Effector memory CD8-positive, alpha-beta T cell (primary cell): Measurements from ENCODE around the gene YIF1A.
A peak's percentile ranks its signal among the peaks of the same experiment; 100 is the strongest.
"Not testable (repeated sequence)": the region's sequence is repeated elsewhere in the genome, so short reads cannot be mapped to it uniquely, and the experiment has no call there.

Source experiments
- ATAC-seq: fragments of 150-1000 bp; cut with Tn5 transposase; replicated peaks from 2 replicates; pipeline ENCODE4 v1.10.0; 2021; ENCODE audit warnings: mild to moderate bottlenecking, moderate library complexity
- DNase-seq, 3 experiments: peaks; one replicate each; pipeline ENCODE4 v3.0.0; 2021
- H3K27ac Mint-ChIP-seq, 2 donors: one replicate each; pipeline ENCODE4 v1.8.0; 2022; ENCODE audit warnings: mild to moderate bottlenecking in 2 of 2, mixed read lengths in 2 of 2, moderate library complexity in 2 of 2
- H3K27me3 Mint-ChIP-seq, 2 donors: one replicate each; pipeline ENCODE4 v1.8.0; 2022; ENCODE audit warnings: mixed read lengths in 2 of 2
- H3K36me3 Mint-ChIP-seq: one replicate; pipeline ENCODE4 v1.8.0; 2022; ENCODE audit warnings: mild to moderate bottlenecking, moderate library complexity, mixed read lengths; ENCODE audit not compliant: insufficient read depth
- H3K4me1 Mint-ChIP-seq, 2 donors: one replicate each; pipeline ENCODE4 v1.8.0; 2022; ENCODE audit warnings: low read depth in 2 of 2, mixed read lengths in 2 of 2
- H3K4me3 Mint-ChIP-seq, 2 donors: one replicate each; pipeline ENCODE4 v1.8.0; 2022; ENCODE audit warnings: mild to moderate bottlenecking in 2 of 2, mixed read lengths in 2 of 2, moderate library complexity in 2 of 2
- H3K9me3 Mint-ChIP-seq, 2 donors: one replicate each; pipeline ENCODE4 v1.8.0; 2022; ENCODE audit warnings: mixed read lengths in 2 of 2

The YIF1A gene

DNA sequence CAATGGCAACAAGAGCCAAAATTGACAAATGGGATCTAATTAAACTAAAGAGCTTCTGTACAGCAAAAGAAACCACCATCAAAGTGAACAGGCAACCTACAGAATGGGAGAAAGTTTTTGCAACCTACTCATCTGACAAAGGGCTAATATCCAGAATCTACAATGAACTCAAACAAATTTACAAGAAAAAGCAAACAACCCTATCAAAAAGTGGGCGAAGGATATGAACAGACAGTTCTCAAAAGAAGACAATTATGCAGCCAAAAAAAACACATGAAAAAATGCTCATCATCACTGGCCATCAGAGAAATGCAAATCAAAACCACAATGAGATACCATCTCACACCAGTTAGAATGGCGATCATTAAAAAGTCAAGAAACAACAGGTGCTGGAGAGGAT lies 31.3 kb upstream of the YIF1A start:
- ATAC-seq, H3K36me3 Mint-ChIP-seq, DNase-seq, H3K9me3 Mint-ChIP-seq, H3K27me3 Mint-ChIP-seq, H3K4me3 Mint-ChIP-seq: not testable (repeated sequence)
- Mint-ChIP-seq H3K27ac (peak overlapping the region in 1 of 2 donors; percentile 66), H3K4me1 (peaks cover 27 to 32% of the 10 kb centered on the region in 2 donors)

DNA sequence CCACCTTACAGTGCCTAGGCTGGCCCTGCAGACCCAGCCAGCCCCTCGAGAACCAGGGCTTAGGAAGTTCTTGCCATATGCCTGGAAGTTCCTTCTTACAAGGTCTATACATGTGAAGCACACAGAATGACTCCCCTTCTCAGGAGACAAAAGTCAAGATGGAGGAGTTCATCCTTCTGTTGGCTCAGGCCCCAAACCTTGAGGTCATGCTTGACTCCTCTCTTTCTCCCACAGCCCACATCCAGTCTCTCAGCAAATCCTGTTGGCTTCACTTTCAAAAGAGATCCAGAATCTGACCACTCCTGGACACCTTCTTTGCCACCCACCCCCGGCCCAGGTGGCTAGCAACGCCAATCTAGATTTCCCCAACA lies 29.6 kb upstream of the YIF1A start:
- Mint-ChIP-seq H3K9me3 (no peaks in the 10 kb centered on the region), H3K27ac (peak overlapping the region; percentile 92 to 93), H3K36me3 (peaks cover 10% of the 10 kb centered on the region), H3K4me3 (peak overlapping the region; percentile 60 to 63), H3K27me3 (no peaks in the 10 kb centered on the region), H3K4me1 (peaks cover 32 to 36% of the 10 kb centered on the region in 2 donors)
- DNase-seq (no peak), ATAC-seq (no peak)

DNA sequence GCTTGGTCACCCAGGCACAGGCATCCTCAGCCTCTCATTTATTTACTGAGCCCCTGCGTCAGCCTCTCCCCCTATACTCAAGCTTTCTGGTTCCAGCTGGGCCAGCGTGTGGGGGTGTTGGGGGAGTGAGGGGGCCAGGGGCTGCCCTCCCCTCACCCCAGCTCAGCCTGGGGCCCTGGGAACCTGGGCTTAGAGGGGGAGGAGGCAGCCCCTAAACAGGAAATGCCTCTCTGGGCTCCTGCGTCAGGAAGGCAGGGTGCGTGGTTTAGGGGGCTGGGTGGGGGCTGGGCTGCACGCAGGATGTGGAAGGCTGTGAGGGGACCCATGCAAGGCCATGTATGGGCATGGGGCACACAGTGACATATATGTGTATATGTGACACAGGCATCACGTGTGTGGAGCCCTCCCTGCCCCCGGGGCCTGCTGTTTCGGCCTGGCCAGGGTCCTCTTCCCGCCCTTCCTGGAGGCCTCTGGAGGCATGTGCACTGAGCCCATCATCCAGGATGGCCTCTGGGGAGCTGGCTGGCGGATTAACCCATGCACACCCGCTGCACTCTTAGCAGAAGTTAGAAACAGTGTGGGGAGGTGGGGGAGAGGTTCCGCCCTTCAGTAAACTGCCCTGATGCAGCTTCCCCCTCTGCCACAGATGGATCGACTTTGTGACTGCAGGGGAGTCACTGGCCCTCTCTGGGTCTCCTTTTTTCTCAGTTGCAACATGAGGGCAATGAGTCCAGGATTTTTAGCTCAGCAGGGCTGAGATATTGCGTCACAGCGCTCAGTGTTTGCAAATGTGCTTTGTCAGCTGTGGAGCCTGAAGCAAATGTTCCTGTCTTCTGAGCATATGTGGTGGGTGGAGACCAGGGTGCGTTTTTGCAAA lies 29.0 kb upstream of the YIF1A start:
- Mint-ChIP-seq H3K4me3 (peak overlapping the region; percentile 60 to 63), H3K4me1 (peaks cover 34 to 36% of the 10 kb centered on the region in 2 donors), H3K36me3 (peaks cover 10% of the 10 kb centered on the region), H3K27ac (peak overlapping the region; percentile 92 to 93), H3K9me3 (no peaks in the 10 kb centered on the region), H3K27me3 (no peaks in the 10 kb centered on the region)
- ATAC-seq: peak; percentile 91
- DNase-seq: peak; percentile 55 to 63 (median 57)

DNA sequence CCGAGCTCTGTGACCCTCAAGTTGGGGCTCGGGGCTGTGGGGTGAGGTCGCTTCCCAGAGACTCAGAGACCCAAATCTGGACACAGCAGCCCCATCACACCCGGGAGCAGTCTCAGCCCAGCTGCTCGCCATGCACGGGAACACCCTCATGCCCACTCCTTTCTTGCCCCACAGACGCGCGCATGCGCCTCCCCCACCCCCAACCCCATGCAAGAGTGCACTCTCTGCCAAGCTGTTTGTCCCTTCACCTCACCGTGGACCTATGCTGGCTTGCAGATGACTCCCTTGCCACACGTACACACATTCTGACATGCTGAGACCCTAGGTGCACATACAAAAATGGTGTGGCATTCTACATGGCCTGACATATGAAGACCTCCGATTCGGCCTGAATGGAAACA lies 28.4 kb upstream of the YIF1A start:
- DNase-seq: peak in 1 of 3 experiments; percentile 23
- Mint-ChIP-seq H3K4me1 (peaks cover 34 to 36% of the 10 kb centered on the region in 2 donors), H3K9me3 (no peaks in the 10 kb centered on the region), H3K27me3 (no peaks in the 10 kb centered on the region), H3K4me3 (peak overlapping the region; percentile 60 to 63), H3K36me3 (peaks cover 16% of the 10 kb centered on the region), H3K27ac (peak overlapping the region; percentile 92 to 93)
- ATAC-seq: no peak

DNA sequence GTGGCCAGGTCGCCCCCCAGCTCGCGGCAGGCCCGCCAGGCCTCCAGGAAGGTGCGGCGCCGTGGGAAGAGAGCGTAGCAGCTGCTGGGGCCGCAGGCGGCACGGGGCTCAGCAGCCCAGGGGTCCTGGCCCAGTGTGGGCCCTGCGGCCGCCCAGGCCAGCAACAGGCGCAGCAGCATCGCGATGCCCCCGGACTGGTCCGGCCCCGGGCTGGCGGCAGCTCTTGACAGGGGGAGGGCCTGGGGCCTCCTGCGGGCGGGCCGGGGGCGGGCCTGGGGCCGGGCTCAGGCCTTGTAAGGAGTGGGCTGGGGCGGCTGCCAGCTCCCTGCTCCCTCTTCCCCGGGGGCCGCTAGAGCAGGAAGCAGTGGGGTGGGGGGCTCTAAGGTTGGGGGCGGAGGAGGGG lies 27.9 kb upstream of the YIF1A start, which contains the start of gene CD248:
CD248 (minus strand) TSS at position 196 of the 403 bp plus-strand sequence; CDS start at position 179, 17 bp downstream.
- Mint-ChIP-seq H3K4me1 (peaks cover 34 to 38% of the 10 kb centered on the region in 2 donors), H3K9me3 (no peaks in the 10 kb centered on the region), H3K27ac (peak within 1 kb of the TSS; percentile 92 to 93), H3K36me3 (peaks cover 20% of the 10 kb centered on the region), H3K27me3 (no peaks in the 10 kb centered on the region), H3K4me3 (peak within 1 kb of the TSS; percentile 63 to 87)
- DNase-seq (no peak), ATAC-seq (no peak)

DNA sequence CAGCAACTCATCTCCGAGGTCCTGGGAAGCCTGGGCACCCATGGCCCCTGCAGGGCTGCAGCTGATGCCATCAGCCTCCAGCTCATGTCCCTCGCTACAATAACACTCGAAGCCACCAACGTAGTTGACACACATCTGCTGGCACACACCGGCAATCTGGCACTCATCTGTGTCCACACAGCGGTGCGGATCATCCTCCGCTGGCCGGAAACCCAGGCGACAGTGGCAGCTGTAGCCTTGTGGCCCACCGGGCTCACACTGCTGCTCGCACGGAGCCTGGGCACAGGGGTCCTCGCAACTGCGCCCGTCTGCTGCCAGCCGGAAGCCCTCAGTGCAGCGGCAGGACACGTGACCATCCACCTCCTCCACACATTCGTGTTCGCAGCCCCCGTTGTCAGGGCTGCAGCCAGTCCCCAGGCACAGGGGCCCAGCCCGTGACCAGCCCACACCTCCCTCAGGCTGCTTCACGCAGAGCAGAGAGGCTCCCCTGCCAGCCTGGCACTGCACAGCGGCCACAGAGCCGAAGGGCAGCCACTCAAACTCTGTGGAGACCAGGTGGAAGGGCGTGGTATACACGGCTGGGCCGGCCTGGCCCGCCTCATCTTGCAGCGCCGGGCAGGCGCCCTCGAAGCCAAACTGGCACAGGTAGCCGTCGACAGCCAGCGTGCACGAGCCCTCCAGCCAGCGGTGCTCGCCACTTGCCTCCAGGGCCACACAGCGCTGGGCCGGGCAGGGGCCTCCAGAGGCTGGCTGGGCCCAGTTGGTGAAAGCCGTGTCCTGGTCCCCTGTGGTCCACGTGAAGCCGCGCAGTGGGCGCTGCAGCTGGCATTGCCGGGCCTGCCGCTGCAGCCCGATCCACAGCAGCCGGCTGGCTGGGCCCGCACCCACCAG lies 27.2 kb upstream of the YIF1A start:
- DNase-seq: no peak
- peaks cover 22% of the 10 kb centered on the region for H3K36me3 Mint-ChIP-seq
- H3K9me3 Mint-ChIP-seq: no peaks in the 10 kb centered on the region
- H3K27me3 Mint-ChIP-seq: no peaks in the 10 kb centered on the region
- no peak for ATAC-seq
- peak overlapping the region in 1 of 2 donors; percentile 80 for H3K27ac Mint-ChIP-seq
- peak overlapping the region; percentile 62 to 87 for H3K4me3 Mint-ChIP-seq
- H3K4me1 Mint-ChIP-seq: peaks cover 34 to 39% of the 10 kb centered on the region in 2 donors

DNA sequence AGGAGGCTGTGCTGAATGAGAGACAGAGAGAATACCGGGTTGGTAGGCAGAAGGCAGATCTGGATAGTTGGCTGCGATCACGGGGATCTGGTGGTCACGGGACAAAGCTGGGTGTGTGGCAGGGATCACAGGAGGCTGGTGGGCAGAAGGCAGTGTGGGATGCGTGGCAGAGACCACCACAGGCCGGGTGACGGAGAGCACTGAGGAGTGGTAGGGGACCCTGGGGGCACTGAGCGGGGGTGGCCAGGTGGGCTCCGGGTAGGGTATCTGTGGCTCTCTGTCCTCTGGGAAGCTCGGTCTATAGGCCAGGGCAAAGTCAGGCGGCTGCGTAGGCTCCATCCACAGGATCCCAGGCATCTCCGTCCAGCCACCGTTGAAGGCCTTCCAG lies 26.5 kb upstream of the YIF1A start:
- Mint-ChIP-seq H3K27ac (peak overlapping the region; percentile 80 to 97), H3K36me3 (peaks cover 22% of the 10 kb centered on the region), H3K4me3 (peak overlapping the region; percentile 62 to 87), H3K27me3 (no peaks in the 10 kb centered on the region), H3K4me1 (peaks cover 34 to 39% of the 10 kb centered on the region in 2 donors), H3K9me3 (no peaks in the 10 kb centered on the region)
- no peak for DNase-seq
- no peak for ATAC-seq

DNA sequence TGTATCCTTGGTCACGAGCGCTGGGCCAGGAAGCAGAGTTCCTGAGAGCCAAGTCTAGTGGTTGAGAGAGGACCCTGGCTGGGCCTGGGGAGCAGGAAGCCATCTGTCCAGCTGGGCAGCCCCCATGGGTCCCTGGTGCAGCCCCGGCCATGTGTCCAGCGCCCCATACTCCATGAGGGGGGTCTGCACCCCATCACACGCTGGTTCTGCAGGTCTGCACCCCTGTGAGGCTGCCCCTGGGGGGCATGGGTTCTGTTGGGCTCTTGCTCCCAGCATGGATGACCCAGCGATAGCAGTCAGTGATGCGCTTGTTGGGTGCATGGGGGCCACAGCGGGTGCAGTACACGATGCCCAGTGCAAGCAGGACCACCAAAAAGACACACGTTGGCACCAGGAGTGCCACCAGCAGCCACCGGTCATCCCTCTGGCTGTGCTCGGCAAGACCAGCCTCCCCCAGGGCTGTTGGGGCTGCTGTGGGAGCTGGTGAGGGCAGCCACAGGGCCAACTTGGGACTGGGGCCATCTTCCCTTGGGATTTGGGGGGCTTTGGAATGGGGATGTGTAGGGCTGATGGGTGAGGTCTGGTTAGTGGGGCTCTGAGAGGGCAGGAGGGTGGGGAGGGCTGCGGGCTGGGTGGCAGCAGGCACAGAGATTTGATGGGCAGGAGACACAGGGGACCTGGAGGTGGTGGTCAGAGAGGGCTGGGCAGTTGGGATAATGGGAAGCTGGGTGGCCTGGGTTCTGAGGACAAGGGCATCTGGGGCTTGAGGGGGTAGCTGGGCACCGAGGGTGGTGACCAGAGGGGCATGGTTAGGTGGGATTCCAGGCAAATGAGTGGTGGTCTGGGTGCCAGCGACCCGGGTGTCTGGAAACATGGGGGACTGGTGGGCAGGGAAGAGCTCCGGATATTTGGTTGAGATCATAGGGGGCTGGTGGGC lies 25.9 kb upstream of the YIF1A start:
- Mint-ChIP-seq H3K9me3 (no peaks in the 10 kb centered on the region), H3K4me1 (peaks cover 34 to 36% of the 10 kb centered on the region in 2 donors), H3K27me3 (no peaks in the 10 kb centered on the region), H3K36me3 (peaks cover 18% of the 10 kb centered on the region), H3K27ac (peak overlapping the region; percentile 80 to 97), H3K4me3 (peak overlapping the region; percentile 74 to 87)
- ATAC-seq: no peak
- DNase-seq: no peak

DNA sequence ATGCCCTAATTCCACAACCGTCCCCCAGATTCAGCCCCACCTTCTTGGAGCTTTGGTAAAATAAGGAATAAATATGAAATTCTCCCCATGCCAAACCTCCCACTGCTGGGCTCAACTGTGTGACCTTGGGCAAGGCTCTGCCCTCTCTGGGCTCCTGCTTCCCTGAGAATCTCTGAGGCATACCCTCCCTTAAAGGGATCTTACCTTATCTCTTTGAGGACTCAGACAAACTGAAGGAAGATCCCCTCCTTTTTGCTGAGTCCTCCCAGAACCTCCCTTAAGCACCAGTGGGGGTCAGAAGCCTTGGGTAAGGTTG lies 25.2 kb upstream of the YIF1A start:
- DNase-seq (no peak), ATAC-seq (no peak)
- Mint-ChIP-seq H3K4me1 (peaks cover 29 to 31% of the 10 kb centered on the region in 2 donors), H3K4me3 (peak overlapping the region; percentile 74 to 87), H3K27ac (peak overlapping the region; percentile 68 to 97), H3K9me3 (no peaks in the 10 kb centered on the region), H3K27me3 (no peaks in the 10 kb centered on the region), H3K36me3 (peaks cover 18% of the 10 kb centered on the region)

DNA sequence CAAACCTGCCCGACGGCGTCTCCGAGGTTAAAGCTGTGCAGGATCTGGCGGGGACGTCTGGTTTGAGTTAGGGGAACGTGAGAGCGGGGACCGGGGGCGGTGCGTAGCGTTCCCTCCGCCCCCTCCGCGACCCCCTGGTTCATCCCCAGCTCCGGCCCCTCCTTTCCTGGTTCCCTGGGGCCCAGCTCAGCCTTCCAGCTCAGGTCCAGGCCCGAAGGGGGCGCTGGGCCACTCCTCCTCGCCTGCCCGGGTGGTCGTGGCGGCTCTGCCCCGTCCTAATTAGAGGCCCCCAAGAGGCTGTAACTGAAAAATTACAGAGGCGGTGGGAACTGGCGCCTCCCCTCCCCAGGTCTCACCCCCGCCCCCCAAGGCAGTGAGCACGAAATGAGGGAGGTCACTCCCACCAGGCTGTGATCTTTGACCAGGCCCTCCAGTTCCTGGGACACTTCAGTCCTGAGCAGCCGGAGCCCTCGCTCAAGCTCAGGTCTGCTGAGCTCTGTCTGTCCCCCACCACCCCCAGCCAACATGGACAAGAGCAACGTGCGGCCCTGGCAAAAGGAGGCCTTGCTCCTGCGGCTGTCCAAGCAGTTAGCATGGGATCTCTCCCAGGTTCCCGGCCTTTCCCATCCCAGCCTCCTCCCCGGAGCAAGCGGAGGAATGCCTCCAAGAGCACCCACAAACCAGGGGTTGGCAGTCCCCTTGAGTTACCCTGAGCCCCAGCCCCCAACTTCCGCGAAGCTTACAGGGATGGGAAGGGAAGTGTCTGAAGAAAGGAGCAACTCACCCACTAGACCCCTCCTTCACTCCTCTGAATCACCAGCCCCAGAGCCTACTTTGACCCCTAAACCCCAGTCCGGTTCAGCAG lies 24.6 kb upstream of the YIF1A start:
- DNase-seq (no peak), ATAC-seq (no peak)
- no peaks in the 10 kb centered on the region for H3K27me3 Mint-ChIP-seq
- H3K4me1 Mint-ChIP-seq: peaks cover 23 to 25% of the 10 kb centered on the region in 2 donors
- H3K27ac Mint-ChIP-seq: peak overlapping the region; percentile 68 to 97
- no peaks in the 10 kb centered on the region for H3K9me3 Mint-ChIP-seq
- peak overlapping the region; percentile 74 to 87 for H3K4me3 Mint-ChIP-seq
- H3K36me3 Mint-ChIP-seq: peaks cover 18% of the 10 kb centered on the region

DNA sequence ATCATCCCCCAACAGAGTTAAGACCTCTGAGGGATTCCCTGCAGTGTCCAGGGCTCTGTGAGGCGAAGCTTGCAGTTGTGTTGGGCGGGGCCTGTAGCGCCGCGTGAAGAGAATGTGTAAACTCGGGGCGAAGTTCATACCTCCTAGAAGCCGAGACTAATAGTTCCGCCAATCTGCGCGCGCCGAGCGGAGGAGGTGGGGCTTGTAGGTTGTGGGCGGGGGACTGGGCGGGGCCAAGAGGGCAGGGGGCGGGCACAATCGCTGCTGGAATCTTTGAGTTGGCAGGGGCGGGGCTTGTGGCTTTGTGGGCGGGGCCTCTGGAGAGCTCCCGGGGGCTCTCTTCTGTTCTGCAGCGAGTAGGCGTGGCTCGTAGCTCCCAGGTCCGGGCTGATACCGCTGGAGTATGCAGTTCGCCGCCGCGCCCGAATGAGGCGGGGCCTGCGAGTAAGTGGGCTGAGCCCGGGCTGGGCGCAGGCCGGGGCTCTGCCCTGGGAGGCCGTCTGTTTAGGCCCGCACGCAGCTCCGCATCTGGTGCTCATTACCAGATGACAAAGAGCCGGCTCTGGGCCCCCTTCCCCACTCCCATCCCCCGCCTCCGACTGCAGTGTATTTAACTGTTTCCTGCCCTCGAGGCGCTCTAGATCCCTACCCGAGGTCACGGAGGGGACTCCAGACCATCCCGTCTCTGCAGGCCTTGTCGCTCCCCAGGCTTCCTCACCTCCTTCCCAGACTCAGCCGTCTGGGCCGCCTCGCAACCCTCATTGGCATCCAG lies 23.8 kb upstream of the YIF1A start:
- peaks cover 0 to 3% of the 10 kb centered on the region in 2 donors for H3K27me3 Mint-ChIP-seq

More for the DNA sequence above, 23.8 kb upstream of the YIF1A start:
- H3K4me3 Mint-ChIP-seq: peak overlapping the region; percentile 74 to 87
- peaks cover 16 to 18% of the 10 kb centered on the region in 2 donors for H3K4me1 Mint-ChIP-seq
- no peaks in the 10 kb centered on the region for H3K9me3 Mint-ChIP-seq
- H3K27ac Mint-ChIP-seq: peak overlapping the region; percentile 68 to 97
- DNase-seq (peak; percentile 97 to 100 (median 98)), ATAC-seq (peak; percentile 66)
- H3K36me3 Mint-ChIP-seq: peaks cover 18% of the 10 kb centered on the region
